HFF-Myc (cell line): Measurements from ENCODE around the gene L1CAM.

Experiments used
- DNase-seq: peaks from one replicate; pipeline ENCODE4 v3.0.0-alpha.2; 2011; ENCODE audit warnings: low read depth; ENCODE audit errors: extremely low read depth
- H3K4me3 ChIP-seq: replicated peaks from 2 replicates; pipeline ENCODE4 v1.5.1; 2011; ENCODE audit warnings: low read depth, mild to moderate bottlenecking, control low read depth, low read length
- TF ChIP-seq, protein P1 (sequence below): IDR thresholded peaks from 2 replicates; pipeline ENCODE4 v1.5.1; 2012; ENCODE audit warnings: mild to moderate bottlenecking, low read depth, low read length, control low read depth; ENCODE audit errors: missing control alignments

Gene L1CAM

GRCh38 chrX:153878969-153879653 is 6.9 kb downstream of the L1CAM start:
- TF ChIP-seq, protein P1, sequence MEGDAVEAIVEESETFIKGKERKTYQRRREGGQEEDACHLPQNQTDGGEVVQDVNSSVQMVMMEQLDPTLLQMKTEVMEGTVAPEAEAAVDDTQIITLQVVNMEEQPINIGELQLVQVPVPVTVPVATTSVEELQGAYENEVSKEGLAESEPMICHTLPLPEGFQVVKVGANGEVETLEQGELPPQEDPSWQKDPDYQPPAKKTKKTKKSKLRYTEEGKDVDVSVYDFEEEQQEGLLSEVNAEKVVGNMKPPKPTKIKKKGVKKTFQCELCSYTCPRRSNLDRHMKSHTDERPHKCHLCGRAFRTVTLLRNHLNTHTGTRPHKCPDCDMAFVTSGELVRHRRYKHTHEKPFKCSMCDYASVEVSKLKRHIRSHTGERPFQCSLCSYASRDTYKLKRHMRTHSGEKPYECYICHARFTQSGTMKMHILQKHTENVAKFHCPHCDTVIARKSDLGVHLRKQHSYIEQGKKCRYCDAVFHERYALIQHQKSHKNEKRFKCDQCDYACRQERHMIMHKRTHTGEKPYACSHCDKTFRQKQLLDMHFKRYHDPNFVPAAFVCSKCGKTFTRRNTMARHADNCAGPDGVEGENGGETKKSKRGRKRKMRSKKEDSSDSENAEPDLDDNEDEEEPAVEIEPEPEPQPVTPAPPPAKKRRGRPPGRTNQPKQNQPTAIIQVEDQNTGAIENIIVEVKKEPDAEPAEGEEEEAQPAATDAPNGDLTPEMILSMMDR = no peak
- H3K4me3 ChIP-seq = no peak overlapping the region
- DNase-seq = no peak

DNA sequence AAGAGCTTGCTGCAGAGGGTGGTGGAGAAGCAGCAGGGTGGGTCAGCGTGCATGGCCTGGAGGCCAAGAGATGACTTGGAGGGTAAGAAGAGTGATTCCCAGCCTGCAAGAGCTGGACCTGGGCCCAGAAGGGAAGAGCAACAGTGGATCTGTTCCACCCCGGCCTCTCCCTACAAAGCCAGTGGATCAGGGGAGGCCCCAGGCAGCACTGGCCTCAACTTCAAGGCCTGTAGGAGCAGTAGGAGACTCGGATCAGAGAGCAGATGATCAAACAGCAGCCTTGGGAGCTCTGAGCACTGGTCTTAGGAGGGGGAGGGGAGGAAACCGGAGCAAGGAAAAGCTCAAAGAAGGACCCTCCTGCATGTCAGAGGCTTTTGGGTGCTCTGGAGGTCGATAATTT is 7.6 kb downstream of the L1CAM start:
- DNase-seq = no peak
- TF ChIP-seq, protein P1 = no peak
- no peak overlapping the region for H3K4me3 ChIP-seq

- TF ChIP-seq, protein P1 = no peak
- H3K4me3 ChIP-seq = no peak overlapping the region
- no peak for DNase-seq
Observed at GRCh38 chrX:153877571-153878261, 8.3 kb downstream of the L1CAM start.

DNA sequence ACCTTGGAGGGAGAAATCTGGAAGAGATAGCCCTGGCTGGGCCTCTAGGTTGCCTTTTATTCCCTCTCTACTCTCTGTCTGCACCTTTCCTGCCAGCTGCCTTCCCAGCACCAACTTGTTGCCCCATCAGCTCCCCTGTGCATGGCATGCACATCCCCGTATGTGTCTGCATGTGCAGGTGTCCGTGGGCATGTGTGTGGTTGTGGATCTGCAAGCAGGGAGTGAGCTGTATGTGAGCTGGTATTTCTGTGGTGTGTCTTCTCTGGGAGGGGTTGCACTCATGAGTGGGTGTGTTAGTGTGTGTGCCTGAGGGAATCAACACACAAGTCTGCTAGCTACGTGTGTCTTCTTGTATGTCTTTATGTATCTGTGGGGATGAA is 9.9 kb downstream of the L1CAM start:
- TF ChIP-seq, protein P1 = no peak
- DNase-seq = no peak
- H3K4me3 ChIP-seq = no peak overlapping the region

GRCh38 chrX:153875391-153876111 is 10.4 kb downstream of the L1CAM start:
- TF ChIP-seq, protein P1 = no peak
- H3K4me3 ChIP-seq = no peak overlapping the region
- DNase-seq = no peak

DNA sequence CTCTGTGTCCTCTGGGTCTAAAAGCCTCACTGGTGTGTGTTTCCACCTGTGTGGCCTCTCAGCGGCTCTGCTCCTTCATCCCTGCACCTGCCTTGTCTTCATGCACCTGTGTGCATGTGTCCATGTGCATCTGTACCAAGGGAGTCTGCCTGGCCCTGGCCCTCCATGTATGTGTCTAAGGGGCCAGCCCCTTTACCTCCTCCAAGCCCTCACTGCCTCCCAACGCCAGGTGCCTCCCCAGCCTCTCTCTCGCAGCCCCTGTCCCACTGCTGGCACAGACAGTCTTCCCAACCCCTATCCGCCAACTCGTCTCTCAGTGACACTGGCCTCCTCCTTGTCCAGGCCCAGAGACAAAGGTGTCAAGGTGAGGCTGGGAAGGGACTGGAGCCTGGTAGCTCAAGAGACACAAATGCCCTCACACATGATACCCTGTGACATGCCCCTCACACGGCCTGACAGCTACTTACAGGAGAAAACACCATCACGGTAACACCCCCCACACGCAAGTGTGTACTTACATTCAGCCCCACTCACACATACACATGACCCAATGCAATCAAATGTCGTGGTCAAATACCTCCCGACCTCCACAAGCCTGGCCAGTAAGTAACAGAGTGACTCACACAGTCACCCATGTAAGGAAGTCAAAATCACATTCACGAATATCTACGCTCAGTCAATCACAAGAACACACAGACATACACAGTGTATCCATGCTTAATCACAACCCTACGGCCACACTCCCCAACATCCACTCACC is 11.4 kb downstream of the L1CAM start:
- no peak for DNase-seq
- TF ChIP-seq, protein P1 = no peak
- H3K4me3 ChIP-seq = no peak overlapping the region
